GM12801 (cell line): ENCODE results near the gene DAZL.

Source experiments
- TF ChIP-seq, protein P1 (sequence below): IDR thresholded peaks from one replicate; pipeline ENCODE4 v1.5.1; 2011; ENCODE audit warnings: control low read depth; ENCODE audit not compliant: insufficient read length; ENCODE audit errors: extremely low read depth

DAZL gene

DNA sequence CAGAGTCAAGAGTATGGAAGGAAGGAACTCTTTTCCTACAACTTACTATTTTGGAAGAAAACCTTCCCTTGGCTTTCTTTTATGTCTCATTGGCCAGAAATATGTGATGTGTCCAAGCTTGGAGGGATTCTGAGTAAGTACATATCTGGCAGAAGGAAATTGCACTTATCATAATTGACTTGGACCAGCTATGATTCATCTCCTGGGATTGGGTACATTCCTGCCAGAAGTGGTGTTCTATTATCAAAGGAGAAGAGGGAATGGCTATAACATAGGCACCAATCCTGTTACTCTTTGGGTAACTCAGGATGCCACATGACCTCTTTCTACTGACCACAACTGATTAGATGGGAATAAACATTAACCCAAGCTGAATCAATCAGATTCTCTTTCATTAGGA, 13.5 kb upstream of the DAZL start:
- TF ChIP-seq, protein P1, sequence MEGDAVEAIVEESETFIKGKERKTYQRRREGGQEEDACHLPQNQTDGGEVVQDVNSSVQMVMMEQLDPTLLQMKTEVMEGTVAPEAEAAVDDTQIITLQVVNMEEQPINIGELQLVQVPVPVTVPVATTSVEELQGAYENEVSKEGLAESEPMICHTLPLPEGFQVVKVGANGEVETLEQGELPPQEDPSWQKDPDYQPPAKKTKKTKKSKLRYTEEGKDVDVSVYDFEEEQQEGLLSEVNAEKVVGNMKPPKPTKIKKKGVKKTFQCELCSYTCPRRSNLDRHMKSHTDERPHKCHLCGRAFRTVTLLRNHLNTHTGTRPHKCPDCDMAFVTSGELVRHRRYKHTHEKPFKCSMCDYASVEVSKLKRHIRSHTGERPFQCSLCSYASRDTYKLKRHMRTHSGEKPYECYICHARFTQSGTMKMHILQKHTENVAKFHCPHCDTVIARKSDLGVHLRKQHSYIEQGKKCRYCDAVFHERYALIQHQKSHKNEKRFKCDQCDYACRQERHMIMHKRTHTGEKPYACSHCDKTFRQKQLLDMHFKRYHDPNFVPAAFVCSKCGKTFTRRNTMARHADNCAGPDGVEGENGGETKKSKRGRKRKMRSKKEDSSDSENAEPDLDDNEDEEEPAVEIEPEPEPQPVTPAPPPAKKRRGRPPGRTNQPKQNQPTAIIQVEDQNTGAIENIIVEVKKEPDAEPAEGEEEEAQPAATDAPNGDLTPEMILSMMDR, result no peak

DNA sequence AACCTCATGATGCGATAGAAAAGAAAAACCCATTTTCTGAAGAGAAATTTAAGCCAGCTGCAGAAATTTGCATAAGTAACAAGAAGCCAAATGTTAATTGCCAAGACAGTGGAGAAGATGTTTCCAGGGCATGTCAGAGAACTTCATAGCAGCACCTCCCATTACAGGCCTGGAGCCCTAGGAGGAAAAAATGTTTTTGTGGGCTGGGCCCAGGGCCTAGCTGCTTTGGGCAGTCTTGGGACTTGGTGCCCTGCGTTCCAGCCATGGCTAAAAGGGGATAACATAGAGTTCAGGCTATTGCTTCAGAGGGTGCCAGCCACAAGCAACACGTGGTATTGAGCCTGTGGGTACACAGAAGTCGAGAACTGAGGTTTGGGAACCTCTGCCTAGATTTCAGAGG, 10.9 kb upstream of the DAZL start:
- TF ChIP-seq, protein P1, result no peak

DNA sequence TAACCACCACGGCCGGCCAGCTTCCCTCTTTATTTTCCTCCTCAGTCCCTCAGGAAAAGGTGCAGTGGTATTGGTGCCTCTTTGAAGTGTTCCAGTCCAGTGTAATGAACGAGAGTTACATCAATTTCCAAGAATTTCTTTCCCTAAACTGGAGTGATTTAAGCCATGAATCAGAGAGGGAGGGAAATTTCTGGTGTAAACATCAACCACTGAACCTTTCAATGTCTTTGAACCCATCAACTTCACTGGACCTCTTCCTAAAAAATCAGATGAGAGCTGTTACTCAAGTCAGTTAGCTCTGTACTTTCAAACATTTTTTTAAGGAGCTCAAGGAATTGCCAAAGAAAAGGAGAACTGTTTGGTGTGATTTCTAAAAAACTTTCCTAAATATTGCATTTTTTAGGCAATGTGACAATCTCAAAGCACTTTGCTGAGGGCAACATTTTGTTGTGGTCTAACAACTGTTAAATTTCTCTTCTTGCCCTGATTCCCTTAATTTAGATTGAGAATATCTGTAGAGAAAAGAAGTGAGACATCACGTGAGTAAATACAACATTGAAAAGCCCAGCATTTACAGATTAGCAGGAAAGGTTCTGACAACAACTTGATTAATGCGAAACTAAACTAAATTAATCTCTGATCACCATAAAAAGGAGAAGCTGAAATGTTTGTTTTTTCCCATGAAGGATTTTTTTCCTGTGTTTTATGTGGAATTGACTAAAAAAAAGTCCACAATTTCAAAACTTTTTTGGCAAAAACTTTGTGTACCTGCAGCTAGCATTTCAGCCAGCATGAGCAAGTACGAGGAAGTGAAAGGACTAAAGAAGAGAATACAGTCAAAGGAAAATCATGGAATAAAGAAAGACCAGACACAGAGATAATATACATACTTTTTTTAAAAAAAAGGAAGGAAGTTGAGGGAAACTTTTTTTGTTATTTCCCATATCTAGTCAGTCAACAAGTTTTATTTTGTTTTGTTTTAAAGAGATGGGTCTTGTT, 9.1 kb upstream of the DAZL start:
- TF ChIP-seq, protein P1, result no peak

DNA sequence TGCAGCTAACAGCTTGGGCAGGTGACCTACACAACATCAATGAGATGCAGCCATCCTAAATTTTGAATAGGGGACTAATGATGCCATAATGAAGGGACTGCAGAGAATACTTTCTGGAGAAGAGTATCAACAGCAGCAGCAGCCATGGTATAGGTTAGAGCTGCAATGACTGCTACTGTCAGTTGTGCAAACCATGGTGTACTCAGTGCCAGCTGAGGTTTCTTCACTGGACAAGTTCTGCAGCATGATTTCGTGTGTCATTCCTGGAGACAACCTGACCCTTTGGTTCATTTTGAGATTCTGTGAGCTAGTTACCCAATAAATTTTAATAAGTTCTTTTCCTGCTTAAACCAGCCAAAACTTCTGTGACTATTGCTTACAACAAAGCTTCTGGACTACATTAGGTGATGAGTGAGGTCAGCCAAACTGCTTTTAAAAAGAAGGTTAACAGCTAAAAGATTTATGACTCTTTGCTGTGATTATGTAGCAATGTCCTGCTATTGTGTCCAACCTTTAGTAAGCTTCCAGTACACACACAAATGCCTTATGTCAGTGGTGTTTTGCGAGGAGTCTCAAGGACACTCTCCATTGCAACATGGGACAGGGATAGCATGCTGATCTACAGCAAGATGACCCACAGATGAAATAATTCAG, 4.8 kb upstream of the DAZL start:
- TF ChIP-seq, protein P1, result no peak

DNA sequence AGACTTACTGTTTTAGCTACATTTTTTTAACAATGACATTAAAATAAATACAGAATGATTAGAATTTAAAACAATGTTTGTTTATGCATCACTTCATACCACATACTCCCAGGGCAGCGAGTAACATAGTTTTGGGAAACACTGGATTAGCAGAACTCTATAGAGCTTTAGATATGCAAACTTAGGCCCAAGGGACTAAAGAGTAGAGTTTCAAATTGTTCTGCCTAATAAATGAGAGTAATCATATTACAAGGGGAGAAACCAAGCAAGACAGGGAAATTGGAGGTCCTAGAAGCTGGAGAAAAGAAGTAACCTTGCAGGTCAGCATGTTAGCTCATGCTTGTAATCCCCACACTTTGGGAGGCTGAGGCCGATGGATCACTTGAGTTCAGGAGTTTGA, 3.6 kb upstream of the DAZL start:
- TF ChIP-seq, protein P1, result no peak

DNA sequence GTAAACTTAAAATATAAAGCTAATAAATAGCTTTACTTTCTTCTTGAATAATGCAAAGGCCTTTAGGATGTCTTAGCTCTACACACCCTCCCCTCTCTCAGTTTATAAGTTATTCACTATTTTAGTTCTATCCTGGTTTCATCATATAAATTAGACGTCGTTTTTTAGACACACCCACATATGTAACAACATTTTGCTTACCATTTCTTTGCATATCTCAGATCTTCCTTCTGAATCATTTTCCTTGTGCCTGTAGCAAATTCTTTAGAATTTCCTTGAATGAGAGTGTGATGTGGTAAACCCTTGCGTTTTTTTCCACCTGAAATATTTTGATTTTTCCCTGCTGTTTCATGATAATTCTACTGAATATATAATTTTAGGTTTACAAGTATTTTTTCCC, 2.5 kb upstream of the DAZL start:
- TF ChIP-seq, protein P1, result no peak

DNA sequence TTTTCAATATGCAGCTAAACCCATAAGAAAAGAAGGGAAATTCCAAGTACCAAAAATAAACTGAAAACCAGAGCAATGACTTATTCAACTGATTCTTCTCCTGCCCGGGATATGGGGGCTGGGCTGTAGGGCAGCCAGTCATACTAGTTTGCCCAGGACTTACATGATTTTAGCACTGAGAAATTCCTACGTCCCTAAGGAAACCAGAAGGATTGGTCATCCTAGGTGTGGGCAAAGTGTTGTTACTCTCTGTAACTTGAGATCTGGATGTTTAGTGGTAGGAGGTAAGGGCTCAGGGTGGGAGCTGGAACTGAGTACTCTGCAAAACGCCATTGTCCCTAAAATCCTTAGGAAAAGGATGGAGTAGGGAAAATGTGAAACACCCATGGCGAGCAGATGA, 1.2 kb upstream of the DAZL start:
- TF ChIP-seq, protein P1, result no peak
